ENCODE measurements around the gene CCDC57.

DNA sequence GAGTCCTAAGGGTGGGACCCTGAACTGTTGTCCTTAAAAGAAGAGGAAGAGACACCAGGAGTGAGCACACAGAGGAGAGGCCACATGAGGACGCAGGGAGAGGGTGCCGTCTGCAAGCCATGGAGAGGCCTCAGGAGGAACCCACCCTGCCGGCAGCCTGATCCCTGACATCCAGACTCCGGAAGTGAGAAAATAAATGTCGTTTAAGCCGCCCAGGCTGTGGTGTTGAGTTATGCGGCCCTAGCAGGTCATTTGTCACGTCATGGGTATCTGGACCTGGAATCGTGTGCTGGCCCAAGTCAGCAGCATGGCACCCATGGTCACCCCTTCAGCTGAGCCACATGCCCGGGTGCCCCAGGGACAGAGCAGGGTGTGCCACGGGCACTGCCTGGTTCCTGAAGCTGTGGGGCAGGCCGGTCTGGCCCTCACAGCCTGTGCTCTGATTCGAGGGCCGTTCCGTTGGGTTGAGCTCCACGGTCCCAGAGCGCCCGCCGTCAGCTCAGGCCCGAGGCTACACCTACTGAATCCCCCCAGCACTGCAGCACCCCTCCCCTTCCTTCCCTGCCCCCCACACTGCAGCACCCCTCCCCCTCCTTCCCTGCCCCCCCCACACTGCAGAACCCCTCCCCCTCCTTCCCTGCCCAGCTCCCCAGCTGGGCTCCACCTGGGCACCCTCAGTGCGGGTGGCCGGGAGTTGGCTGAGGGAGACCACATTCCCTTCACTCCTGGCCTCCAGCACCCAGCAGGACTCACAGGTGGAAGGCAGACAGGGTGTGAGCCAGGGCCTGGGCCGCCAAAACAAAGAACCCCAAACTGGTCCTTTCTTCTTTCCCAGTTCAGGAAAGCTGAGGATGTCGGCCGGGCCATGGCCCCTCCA, 2.7 kb upstream of the CCDC57 start:
- TF ChIP-seq, protein P1, sequence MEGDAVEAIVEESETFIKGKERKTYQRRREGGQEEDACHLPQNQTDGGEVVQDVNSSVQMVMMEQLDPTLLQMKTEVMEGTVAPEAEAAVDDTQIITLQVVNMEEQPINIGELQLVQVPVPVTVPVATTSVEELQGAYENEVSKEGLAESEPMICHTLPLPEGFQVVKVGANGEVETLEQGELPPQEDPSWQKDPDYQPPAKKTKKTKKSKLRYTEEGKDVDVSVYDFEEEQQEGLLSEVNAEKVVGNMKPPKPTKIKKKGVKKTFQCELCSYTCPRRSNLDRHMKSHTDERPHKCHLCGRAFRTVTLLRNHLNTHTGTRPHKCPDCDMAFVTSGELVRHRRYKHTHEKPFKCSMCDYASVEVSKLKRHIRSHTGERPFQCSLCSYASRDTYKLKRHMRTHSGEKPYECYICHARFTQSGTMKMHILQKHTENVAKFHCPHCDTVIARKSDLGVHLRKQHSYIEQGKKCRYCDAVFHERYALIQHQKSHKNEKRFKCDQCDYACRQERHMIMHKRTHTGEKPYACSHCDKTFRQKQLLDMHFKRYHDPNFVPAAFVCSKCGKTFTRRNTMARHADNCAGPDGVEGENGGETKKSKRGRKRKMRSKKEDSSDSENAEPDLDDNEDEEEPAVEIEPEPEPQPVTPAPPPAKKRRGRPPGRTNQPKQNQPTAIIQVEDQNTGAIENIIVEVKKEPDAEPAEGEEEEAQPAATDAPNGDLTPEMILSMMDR (IDR thresholded peaks at IDR 0.05; ENCODE audit: poor library complexity, severe bottlenecking), result no peak
- TF ChIP-seq TAF1 (IDR thresholded peaks at IDR 0.05; ENCODE audit: low read depth) (no peak), RAD21 (conservative IDR thresholded peaks at IDR 0.05) (no peak), EZH2 (IDR thresholded peaks at IDR 0.05; ENCODE audit: borderline replicate concordance, insufficient read depth, low read length, poor library complexity, severe bottlenecking) (no peak), SMC3 (conservative IDR thresholded peaks at IDR 0.05; ENCODE audit: poor library complexity) (no peak), EP300 (conservative IDR thresholded peaks at IDR 0.05; ENCODE audit: poor library complexity, severe bottlenecking) (no peak), POLR2AphosphoS5 (IDR thresholded peaks at IDR 0.05) (no peak)
- TF ChIP-seq, protein P2, sequence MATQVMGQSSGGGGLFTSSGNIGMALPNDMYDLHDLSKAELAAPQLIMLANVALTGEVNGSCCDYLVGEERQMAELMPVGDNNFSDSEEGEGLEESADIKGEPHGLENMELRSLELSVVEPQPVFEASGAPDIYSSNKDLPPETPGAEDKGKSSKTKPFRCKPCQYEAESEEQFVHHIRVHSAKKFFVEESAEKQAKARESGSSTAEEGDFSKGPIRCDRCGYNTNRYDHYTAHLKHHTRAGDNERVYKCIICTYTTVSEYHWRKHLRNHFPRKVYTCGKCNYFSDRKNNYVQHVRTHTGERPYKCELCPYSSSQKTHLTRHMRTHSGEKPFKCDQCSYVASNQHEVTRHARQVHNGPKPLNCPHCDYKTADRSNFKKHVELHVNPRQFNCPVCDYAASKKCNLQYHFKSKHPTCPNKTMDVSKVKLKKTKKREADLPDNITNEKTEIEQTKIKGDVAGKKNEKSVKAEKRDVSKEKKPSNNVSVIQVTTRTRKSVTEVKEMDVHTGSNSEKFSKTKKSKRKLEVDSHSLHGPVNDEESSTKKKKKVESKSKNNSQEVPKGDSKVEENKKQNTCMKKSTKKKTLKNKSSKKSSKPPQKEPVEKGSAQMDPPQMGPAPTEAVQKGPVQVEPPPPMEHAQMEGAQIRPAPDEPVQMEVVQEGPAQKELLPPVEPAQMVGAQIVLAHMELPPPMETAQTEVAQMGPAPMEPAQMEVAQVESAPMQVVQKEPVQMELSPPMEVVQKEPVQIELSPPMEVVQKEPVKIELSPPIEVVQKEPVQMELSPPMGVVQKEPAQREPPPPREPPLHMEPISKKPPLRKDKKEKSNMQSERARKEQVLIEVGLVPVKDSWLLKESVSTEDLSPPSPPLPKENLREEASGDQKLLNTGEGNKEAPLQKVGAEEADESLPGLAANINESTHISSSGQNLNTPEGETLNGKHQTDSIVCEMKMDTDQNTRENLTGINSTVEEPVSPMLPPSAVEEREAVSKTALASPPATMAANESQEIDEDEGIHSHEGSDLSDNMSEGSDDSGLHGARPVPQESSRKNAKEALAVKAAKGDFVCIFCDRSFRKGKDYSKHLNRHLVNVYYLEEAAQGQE (IDR thresholded peaks at IDR 0.05; ENCODE audit: borderline replicate concordance), result no peak

All from neural cell (in vitro differentiated cells).